Mesenchymal stem cell (in vitro differentiated cells and primary cell): Measurements from ENCODE around the gene SNRNP200.
"Not testable (repeated sequence)": the region's sequence is repeated elsewhere in the genome, so short reads cannot be mapped to it uniquely, and the experiment has no call there.

ENCODE experiments used
- DNase-seq: peaks from one replicate; pipeline ENCODE4 v3.0.0-alpha.2; 2013
- H2AFZ ChIP-seq: one replicate; pipeline ENCODE4 v1.6.1; 2013; ENCODE audit warnings: low read depth, mild to moderate bottlenecking, control low read depth, inconsistent platforms, low read length, moderate library complexity
- H2AK5ac ChIP-seq: 2 replicates; pipeline ENCODE4 v1.6.1; 2013; ENCODE audit warnings: low read length, moderate library complexity, mild to moderate bottlenecking, inconsistent platforms; ENCODE audit not compliant: severe bottlenecking
- H2BK120ac ChIP-seq: one replicate; pipeline ENCODE4 v1.6.1; 2013; ENCODE audit warnings: low read depth, mild to moderate bottlenecking, inconsistent platforms, low read length, moderate library complexity
- H2BK12ac ChIP-seq, 2 experiments: one replicate each; pipeline ENCODE4 v1.6.1; 2013; ENCODE audit warnings: inconsistent platforms in 2 of 2, low read length in 2 of 2, mild to moderate bottlenecking in 2 of 2, moderate library complexity in 2 of 2, control low read depth in 1 of 2
- H2BK15ac ChIP-seq: one replicate; pipeline ENCODE4 v1.6.1; 2013; ENCODE audit warnings: mild to moderate bottlenecking, low read depth, inconsistent platforms; ENCODE audit not compliant: poor library complexity, severe bottlenecking
- H2BK5ac ChIP-seq: 2 replicates; pipeline ENCODE4 v1.6.1; 2013; ENCODE audit warnings: low read depth, mild to moderate bottlenecking, low read length, control low read depth, inconsistent platforms; ENCODE audit not compliant: poor library complexity, severe bottlenecking
- H3K14ac ChIP-seq, 2 experiments: one replicate each; pipeline ENCODE4 v1.6.1; 2013; ENCODE audit warnings: inconsistent platforms in 2 of 2, low read length in 2 of 2, control low read depth in 1 of 2, mild to moderate bottlenecking in 1 of 2, moderate library complexity in 1 of 2
- H3K18ac ChIP-seq, 2 experiments: one replicate each; pipeline ENCODE4 v1.6.1; 2013; ENCODE audit warnings: inconsistent platforms in 2 of 2, low read length in 2 of 2, control low read depth in 1 of 2, low read depth in 1 of 2, mild to moderate bottlenecking in 1 of 2
- H3K23ac ChIP-seq, 2 experiments: one replicate each; pipeline ENCODE4 v1.6.1; 2013; ENCODE audit warnings: inconsistent platforms in 2 of 2, low read length in 2 of 2, mild to moderate bottlenecking in 2 of 2, moderate library complexity in 2 of 2, control low read depth in 1 of 2
- H3K27ac ChIP-seq: 2 replicates; pipeline ENCODE4 v1.5.1; 2013; ENCODE audit warnings: mild to moderate bottlenecking, moderate library complexity, low read length, control low read depth, inconsistent platforms; ENCODE audit not compliant: poor library complexity, severe bottlenecking
- H3K27me3 ChIP-seq, 2 experiments: 2 replicates each; pipeline versions ENCODE4 v1.6.1 to v1.7.0; 2013; ENCODE audit warnings: low read length in 2 of 2, mild to moderate bottlenecking in 2 of 2, moderate library complexity in 2 of 2, control low read depth in 1 of 2, inconsistent platforms in 1 of 2; ENCODE audit not compliant: control insufficient read depth in 1 of 2, insufficient read depth in 1 of 2
- H3K36me3 ChIP-seq, 2 experiments: 2 replicates each; pipeline versions ENCODE4 v1.6.1 to v1.7.0; 2013; ENCODE audit warnings: low read length in 2 of 2, control low read depth in 1 of 2, inconsistent platforms in 1 of 2, low read depth in 1 of 2, mild to moderate bottlenecking in 1 of 2; ENCODE audit not compliant: insufficient read depth in 2 of 2, control insufficient read depth in 1 of 2
- H3K4ac ChIP-seq, 2 experiments: one replicate each; pipeline ENCODE4 v1.6.1; 2013; ENCODE audit warnings: inconsistent platforms in 2 of 2, low read length in 2 of 2, mild to moderate bottlenecking in 2 of 2, moderate library complexity in 2 of 2, control low read depth in 1 of 2, low read depth in 1 of 2
- H3K4me1 ChIP-seq: 2 replicates; pipeline ENCODE4 v1.6.1; 2013; ENCODE audit warnings: low read depth, low read length, control low read depth; ENCODE audit not compliant: control insufficient read depth, insufficient read depth
- H3K4me2 ChIP-seq: 2 replicates; pipeline ENCODE4 v1.6.1; 2013; ENCODE audit warnings: low read length, mild to moderate bottlenecking, inconsistent platforms; ENCODE audit not compliant: poor library complexity, severe bottlenecking
- H3K4me3 ChIP-seq, 2 experiments: 2 replicates each; pipeline versions ENCODE4 v1.5.1 to v1.7.0; 2013; ENCODE audit warnings: low read length in 2 of 2, mild to moderate bottlenecking in 2 of 2, control low read depth in 1 of 2, low read depth in 1 of 2; ENCODE audit not compliant: insufficient read depth in 1 of 2
- H3K79me1 ChIP-seq: replicated peaks from 2 replicates; pipeline ENCODE4 v1.6.1; 2013; ENCODE audit warnings: mild to moderate bottlenecking, control low read depth, low read length, inconsistent platforms; ENCODE audit not compliant: poor library complexity, severe bottlenecking
- H3K9ac ChIP-seq: 2 replicates; pipeline ENCODE4 v1.7.0; 2013; ENCODE audit warnings: mild to moderate bottlenecking, low read length, moderate library complexity
- H3K9me3 ChIP-seq: 2 replicates; pipeline ENCODE4 v1.7.0; 2013; ENCODE audit warnings: mild to moderate bottlenecking, low read length; ENCODE audit not compliant: control insufficient read depth
- H4K8ac ChIP-seq: one replicate; pipeline ENCODE4 v1.6.1; 2013; ENCODE audit warnings: inconsistent platforms, mild to moderate bottlenecking, low read length, moderate library complexity
- H4K91ac ChIP-seq: one replicate; pipeline ENCODE4 v1.6.1; 2013; ENCODE audit warnings: mild to moderate bottlenecking, low read length, inconsistent platforms
- WGBS: methylation state at CpG from one replicate; pipeline ENCODE4 v1.1.7; 2013; ENCODE audit warnings: mixed read lengths; 5-methylcytosine and 5-hydroxymethylcytosine counted together

The SNRNP200 gene

DNA sequence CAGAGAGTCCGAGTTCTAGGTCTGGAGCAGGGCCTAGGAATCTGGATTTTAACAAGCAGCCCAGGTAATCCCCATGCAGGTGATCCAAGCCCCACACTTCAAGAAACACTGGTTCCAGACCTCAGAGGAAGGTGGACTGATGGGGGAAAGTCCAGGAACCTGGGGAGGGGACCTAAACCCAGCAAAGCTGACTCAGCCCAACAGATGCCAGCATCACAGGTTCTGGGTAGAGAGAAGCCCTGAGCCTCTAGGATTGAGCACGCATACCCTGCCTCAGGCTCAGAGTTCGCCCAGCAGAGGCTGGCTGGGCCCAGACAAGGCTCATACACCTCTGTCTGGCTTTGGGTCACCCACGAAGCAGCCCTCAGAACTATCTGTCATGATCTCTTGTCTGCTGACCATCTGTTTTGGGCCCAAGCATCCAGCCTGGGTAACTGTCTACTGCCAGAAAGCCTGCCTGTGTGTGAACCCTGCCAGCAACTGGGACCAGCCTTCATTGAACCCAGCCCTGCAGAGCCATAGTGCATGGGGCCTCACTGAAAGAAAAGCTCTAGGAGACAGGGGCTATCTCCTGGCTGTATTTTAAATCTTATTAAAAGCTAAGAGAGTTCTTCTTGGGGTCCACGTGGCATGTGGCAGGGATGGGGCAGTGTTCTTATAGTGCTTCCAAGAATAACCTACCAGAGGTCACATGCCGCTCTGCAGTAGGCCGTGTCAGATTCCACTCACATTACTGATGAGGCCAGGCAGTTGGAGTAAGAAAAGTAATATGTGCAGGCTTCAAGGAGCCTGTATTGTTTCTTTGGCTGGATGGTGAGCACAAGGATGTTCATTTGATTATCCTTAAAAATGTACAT lies 47.0 kb downstream of the SNRNP200 start:
- H4K8ac ChIP-seq: peak overlapping the region; percentile 47
- no peak for DNase-seq
- 96% methylated on average over 7 of the region's 7 CpGs for WGBS
- H3K4me2 ChIP-seq: no peak overlapping the region
- peak overlapping the region in 1 of 2 experiments; percentile 2 for H3K23ac ChIP-seq
- no peak overlapping the region for H4K91ac ChIP-seq
- peaks cover 35 to 53% of the 10 kb centered on the region in 2 experiments for H3K36me3 ChIP-seq
- H2BK12ac ChIP-seq: no peak overlapping the region
- H2BK15ac ChIP-seq: peak overlapping the region; percentile 26
- H3K4me1 ChIP-seq: peaks cover 31% of the 10 kb centered on the region
- no peaks in the 10 kb centered on the region for H3K27me3 ChIP-seq
- H2BK5ac ChIP-seq: no peak overlapping the region
- peak overlapping the region; percentile 8 for H3K27ac ChIP-seq
- H3K14ac ChIP-seq: no peak overlapping the region
- peak overlapping the region; percentile 94 for H2AK5ac ChIP-seq
- H2AFZ ChIP-seq: no peak overlapping the region
- H3K4ac ChIP-seq: no peak overlapping the region
- no peak overlapping the region for H3K18ac ChIP-seq
- H3K9ac ChIP-seq: peak overlapping the region; percentile 57
- peaks cover 36% of the 10 kb centered on the region for H3K79me1 ChIP-seq
- no peaks in the 10 kb centered on the region for H3K9me3 ChIP-seq
- no peak overlapping the region for H2BK120ac ChIP-seq
- H3K4me3 ChIP-seq: no peak overlapping the region

DNA sequence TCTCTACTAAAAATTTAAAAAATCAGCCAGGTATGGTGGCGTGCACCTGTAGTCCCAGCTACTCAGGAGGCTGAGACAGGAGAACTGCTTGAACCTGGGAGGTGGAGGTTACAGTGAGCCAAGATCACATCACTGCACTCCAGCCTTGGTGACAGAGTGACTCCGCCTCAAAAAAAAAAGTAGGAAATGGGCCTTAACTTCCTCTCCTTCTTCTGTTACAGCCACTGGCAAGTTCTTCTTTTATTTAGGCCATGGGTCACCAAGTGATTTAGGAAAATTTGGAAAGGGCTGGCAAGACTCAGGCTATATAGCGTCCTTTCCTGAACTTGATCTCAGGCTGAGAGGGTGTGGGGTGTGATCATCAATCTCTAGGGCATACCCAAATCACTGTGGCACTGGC lies 47.6 kb downstream of the SNRNP200 start:
- not testable (repeated sequence) for H3K4me3 ChIP-seq, H4K91ac ChIP-seq, H3K14ac ChIP-seq, H3K23ac ChIP-seq, H3K9me3 ChIP-seq, H3K18ac ChIP-seq, H4K8ac ChIP-seq, DNase-seq, H2BK12ac ChIP-seq, H2BK120ac ChIP-seq, H2BK5ac ChIP-seq, H3K27ac ChIP-seq, H3K4ac ChIP-seq, H2AFZ ChIP-seq, H3K4me2 ChIP-seq, H3K27me3 ChIP-seq
- H3K9ac ChIP-seq: peak overlapping the region; percentile 57
- 78% methylated on average over 3 of the region's 3 CpGs for WGBS
- peaks cover 31% of the 10 kb centered on the region for H3K4me1 ChIP-seq
- peaks cover 42 to 59% of the 10 kb centered on the region in 2 experiments for H3K36me3 ChIP-seq
- peak overlapping the region; percentile 26 for H2BK15ac ChIP-seq
- H3K79me1 ChIP-seq: peaks cover 39% of the 10 kb centered on the region
- peak overlapping the region; percentile 94 for H2AK5ac ChIP-seq

DNA sequence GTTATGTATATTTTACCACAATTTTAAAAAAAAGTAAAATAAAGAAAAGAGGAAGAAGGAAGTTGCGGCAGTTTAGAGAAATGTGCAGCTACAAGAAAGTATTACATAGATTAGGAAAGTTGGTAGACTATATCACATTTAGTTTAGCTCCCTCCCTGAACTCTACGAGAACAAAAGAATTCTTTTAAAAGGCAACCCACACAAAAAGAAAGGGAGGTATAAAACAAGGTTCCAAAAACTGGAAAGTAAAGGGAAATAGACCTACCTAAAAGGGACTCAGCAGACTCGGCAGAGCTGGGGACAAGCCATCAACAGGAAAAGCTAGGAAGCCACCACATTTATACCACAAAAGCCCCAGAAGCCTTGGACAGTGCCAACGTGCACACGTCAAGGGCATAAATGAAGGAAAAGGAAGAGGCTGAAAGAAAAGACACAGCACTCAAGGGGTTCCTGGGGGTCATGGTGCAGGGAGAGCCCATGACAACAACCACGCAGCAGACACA lies 48.7 kb downstream of the SNRNP200 start:
- 93% methylated on average over 4 of the region's 6 CpGs for WGBS
- no peak overlapping the region for H3K4me3 ChIP-seq
- no peak overlapping the region for H2BK5ac ChIP-seq
- H3K9me3 ChIP-seq: no peaks in the 10 kb centered on the region
- H4K8ac ChIP-seq: no peak overlapping the region
- no peak overlapping the region for H2BK120ac ChIP-seq
- no peak overlapping the region for H3K27ac ChIP-seq
- H2BK12ac ChIP-seq: no peak overlapping the region
- H3K4ac ChIP-seq: no peak overlapping the region
- H3K18ac ChIP-seq: no peak overlapping the region
- no peak overlapping the region for H3K4me2 ChIP-seq
- H3K14ac ChIP-seq: no peak overlapping the region
- peaks cover 48 to 62% of the 10 kb centered on the region in 2 experiments for H3K36me3 ChIP-seq
- peaks cover 44% of the 10 kb centered on the region for H3K79me1 ChIP-seq
- no peak for DNase-seq
- no peak overlapping the region for H2AFZ ChIP-seq
- peaks cover 40% of the 10 kb centered on the region for H3K4me1 ChIP-seq
- no peak overlapping the region for H2BK15ac ChIP-seq
- H2AK5ac ChIP-seq: no peak overlapping the region
- H3K23ac ChIP-seq: no peak overlapping the region
- no peaks in the 10 kb centered on the region for H3K27me3 ChIP-seq
- no peak overlapping the region for H3K9ac ChIP-seq
- H4K91ac ChIP-seq: no peak overlapping the region

DNA sequence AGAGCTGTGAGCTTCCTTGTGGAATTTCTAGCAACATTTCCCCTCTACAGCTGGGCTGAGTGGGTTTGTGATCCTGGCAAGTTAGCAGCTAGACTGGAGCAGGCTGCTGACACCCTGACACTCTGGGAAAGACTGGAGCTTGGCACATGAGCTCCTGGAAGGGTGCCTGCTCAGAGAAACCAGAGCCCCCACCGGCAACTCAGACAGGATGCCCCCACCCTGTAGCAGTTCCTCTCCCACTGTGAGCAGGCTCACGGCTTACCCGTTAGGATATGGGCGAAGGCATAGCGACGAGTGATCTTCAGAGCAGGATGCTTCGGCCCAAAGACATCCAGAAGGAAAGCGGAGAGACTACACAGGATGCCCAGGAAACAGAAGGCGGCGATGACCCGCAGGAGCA lies 50.8 kb downstream of the SNRNP200 start:
- DNase-seq: no peak
- H2BK12ac ChIP-seq: no peak overlapping the region
- H3K27me3 ChIP-seq: no peaks in the 10 kb centered on the region
- H4K8ac ChIP-seq: no peak overlapping the region
- H3K18ac ChIP-seq: no peak overlapping the region
- H3K36me3 ChIP-seq: peaks cover 47 to 66% of the 10 kb centered on the region in 2 experiments
- H3K79me1 ChIP-seq: peaks cover 40% of the 10 kb centered on the region
- no peak overlapping the region for H3K27ac ChIP-seq
- no peaks in the 10 kb centered on the region for H3K9me3 ChIP-seq
- no peak overlapping the region for H3K23ac ChIP-seq
- H2AFZ ChIP-seq: no peak overlapping the region
- no peak overlapping the region for H3K4ac ChIP-seq
- H2BK5ac ChIP-seq: no peak overlapping the region
- no peak overlapping the region for H3K4me3 ChIP-seq
- no peak overlapping the region for H3K9ac ChIP-seq
- H3K4me1 ChIP-seq: peaks cover 24% of the 10 kb centered on the region
- H2AK5ac ChIP-seq: no peak overlapping the region
- no peak overlapping the region for H2BK15ac ChIP-seq
- no peak overlapping the region for H3K14ac ChIP-seq
- WGBS: 98% methylated on average over 11 of the region's 11 CpGs
- no peak overlapping the region for H4K91ac ChIP-seq
- no peak overlapping the region for H3K4me2 ChIP-seq
- no peak overlapping the region for H2BK120ac ChIP-seq
